ENCODE results near the gene FAM9C. TPM values are rescaled to one million over a fixed set of nuclear protein-coding genes. Genes with fewer than 3 reads are reported as not detected.

Gene FAM9C
- total RNA-seq, 2 experiments from 2014 or later, result not detected

DNA sequence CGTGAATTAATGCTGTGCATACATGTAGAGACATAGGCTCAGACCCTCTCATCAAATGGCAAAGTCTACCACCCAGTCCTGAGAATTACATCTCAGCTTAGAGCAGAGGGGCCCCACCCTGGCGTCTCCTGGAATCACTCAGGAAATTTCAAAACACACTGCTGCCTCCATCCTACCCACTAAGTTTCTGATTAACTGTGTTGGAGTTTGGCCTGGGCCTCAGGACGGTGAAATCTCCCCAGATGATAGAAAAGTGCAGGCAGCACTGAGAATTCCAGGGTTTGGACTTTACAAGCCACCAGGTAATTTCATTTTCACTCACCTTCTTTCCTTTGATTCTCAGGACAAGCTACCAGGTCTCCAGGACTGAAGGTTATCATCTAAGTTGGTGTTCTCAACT, 3.3 kb upstream of the FAM9C start:
- DNase-seq, result no peak
- Mint-ChIP-seq H3K27ac (no peak overlapping the region), H3K9me3 (no peaks in the 10 kb centered on the region), H3K4me1 (peaks cover 23% of the 10 kb centered on the region), H3K4me3 (no peak overlapping the region), H3K27me3 (no peaks in the 10 kb centered on the region), H3K36me3 (peaks cover 10% of the 10 kb centered on the region)
- ATAC-seq (ENCODE audit: low read depth), result no peak
- POLR2A ChIA-PET, result no interaction called here

- Mint-ChIP-seq H3K4me3 (no peak overlapping the region), H3K9me3 (no peaks in the 10 kb centered on the region), H3K4me1 (peaks cover 20% of the 10 kb centered on the region), H3K27ac (no peak overlapping the region), H3K27me3 (no peaks in the 10 kb centered on the region), H3K36me3 (peaks cover 9% of the 10 kb centered on the region)
- ATAC-seq (ENCODE audit: low read depth) (no peak), DNase-seq (no peak)
- POLR2A ChIA-PET, result no interaction called here
These were observed 1.9 kb upstream of the FAM9C start for GRCh38 chrX:13046141-13046855.

DNA sequence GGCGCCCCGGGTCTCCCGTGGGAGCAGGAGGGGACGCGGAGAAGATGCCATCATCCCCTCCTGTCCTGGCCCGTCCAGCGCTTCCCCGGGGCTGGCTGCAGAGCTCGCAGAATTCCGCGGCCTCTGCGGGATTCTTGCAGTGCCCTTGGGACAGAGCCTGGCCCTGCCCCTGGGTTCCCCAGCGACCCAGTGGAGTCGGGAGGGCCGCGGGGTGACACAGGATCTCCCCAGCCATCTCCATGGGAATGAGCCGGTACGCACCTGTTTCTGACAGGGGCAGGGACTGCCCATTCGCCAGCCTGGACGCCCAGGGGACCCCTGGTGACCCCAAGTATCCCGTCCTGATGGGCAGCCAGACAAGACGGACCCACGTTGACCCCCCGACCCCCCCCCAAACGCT, 482 bp downstream of the FAM9C start:
- H3K4me1 Mint-ChIP-seq, result peaks cover 11% of the 10 kb centered on the region
- no peaks in the 10 kb centered on the region for H3K27me3 Mint-ChIP-seq
- peaks cover 9% of the 10 kb centered on the region for H3K36me3 Mint-ChIP-seq
- H3K27ac Mint-ChIP-seq, result no peak overlapping the region
- no peaks in the 10 kb centered on the region for H3K9me3 Mint-ChIP-seq
- H3K4me3 Mint-ChIP-seq, result no peak overlapping the region
- DNase-seq (no peak), ATAC-seq (ENCODE audit: low read depth) (no peak)
- POLR2A ChIA-PET, result no interaction called here

GRCh38 chrX:13043138-13043537, 1.3 kb downstream of the FAM9C start:
- DNase-seq, result no peak
- Mint-ChIP-seq H3K27me3 (no peaks in the 10 kb centered on the region), H3K4me3 (no peak overlapping the region), H3K9me3 (peaks cover 1% of the 10 kb centered on the region), H3K4me1 (peaks cover 9% of the 10 kb centered on the region), H3K27ac (no peak overlapping the region), H3K36me3 (peaks cover 8% of the 10 kb centered on the region)
- ATAC-seq (ENCODE audit: low read depth), result no peak
- POLR2A ChIA-PET, result no interaction called here

GRCh38 chrX:13036896-13037295, 7.5 kb downstream of the FAM9C start:
- no peak for DNase-seq
- peaks cover 5% of the 10 kb centered on the region for H3K9me3 Mint-ChIP-seq
- H3K4me3 Mint-ChIP-seq, result no peak overlapping the region
- peaks cover 6% of the 10 kb centered on the region for H3K36me3 Mint-ChIP-seq
- H3K4me1 Mint-ChIP-seq, result peaks cover 1% of the 10 kb centered on the region
- H3K27ac Mint-ChIP-seq, result no peak overlapping the region
- H3K27me3 Mint-ChIP-seq, result no peaks in the 10 kb centered on the region
- ATAC-seq (ENCODE audit: low read depth), result no peak
- POLR2A ChIA-PET, result no interaction called here

DNA sequence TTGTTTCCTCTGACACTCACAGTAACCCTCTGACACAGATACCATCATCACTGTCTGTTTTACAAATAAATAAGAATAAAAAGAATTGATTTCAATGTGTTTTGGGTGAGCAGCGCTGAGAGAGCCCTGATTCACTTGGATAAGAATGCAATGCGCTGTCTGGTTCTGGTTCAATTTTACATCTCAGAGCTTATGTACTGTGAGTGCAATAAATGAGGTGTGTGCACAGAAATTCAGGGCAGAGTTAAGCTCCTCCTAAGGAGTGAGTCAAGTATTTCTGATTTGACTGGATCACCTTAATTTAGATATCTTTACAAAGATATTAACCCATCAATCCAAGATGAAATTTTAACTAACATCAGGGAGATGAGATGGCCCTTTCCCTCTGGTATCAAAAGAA, 11.2 kb downstream of the FAM9C start:
- H3K27ac Mint-ChIP-seq, result no peak overlapping the region
- ATAC-seq (ENCODE audit: low read depth) (no peak), DNase-seq (no peak)
- POLR2A ChIA-PET, result no interaction called here
- no peaks in the 10 kb centered on the region for H3K27me3 Mint-ChIP-seq
- peaks cover 19% of the 10 kb centered on the region for H3K4me1 Mint-ChIP-seq
- H3K4me3 Mint-ChIP-seq, result no peak overlapping the region
- no peaks in the 10 kb centered on the region for H3K36me3 Mint-ChIP-seq
- peaks cover 3% of the 10 kb centered on the region for H3K9me3 Mint-ChIP-seq

- peak overlapping the region; percentile 73 for H3K27ac Mint-ChIP-seq
- no peaks in the 10 kb centered on the region for H3K9me3 Mint-ChIP-seq
- DNase-seq (no peak), ATAC-seq (ENCODE audit: low read depth) (peak; percentile 26)
- no peaks in the 10 kb centered on the region for H3K27me3 Mint-ChIP-seq
- POLR2A ChIA-PET, result interaction anchor here (0.6 to 1.4 kb wide), 2 partner anchors 47 to 58 kb away, joined by 3 to 4 read pairs; no protein-coding TSS in a partner anchor
- peaks cover 38% of the 10 kb centered on the region for H3K4me1 Mint-ChIP-seq
- H3K4me3 Mint-ChIP-seq, result peak overlapping the region; percentile 44
- no peaks in the 10 kb centered on the region for H3K36me3 Mint-ChIP-seq
These were observed 14.3 kb downstream of the FAM9C start for GRCh38 chrX:13029887-13030771.

- no peaks in the 10 kb centered on the region for H3K36me3 Mint-ChIP-seq
- peak overlapping the region; percentile 31 for H3K4me3 Mint-ChIP-seq
- H3K4me1 Mint-ChIP-seq, result peaks cover 41% of the 10 kb centered on the region
- POLR2A ChIA-PET, result no interaction called here
- no peaks in the 10 kb centered on the region for H3K9me3 Mint-ChIP-seq
- H3K27me3 Mint-ChIP-seq, result no peaks in the 10 kb centered on the region
- peak overlapping the region; percentile 69 for H3K27ac Mint-ChIP-seq
- ATAC-seq (ENCODE audit: low read depth), result no peak
- DNase-seq, result no peak
These were observed 14.9 kb downstream of the FAM9C start for GRCh38 chrX:13029637-13029886.

GRCh38 chrX:13028871-13029636, 15.4 kb downstream of the FAM9C start:
- POLR2A ChIA-PET, result interaction anchor here (0.6 to 1.1 kb wide), 2 partner anchors 23 to 52 kb away, joined by 4 to 5 read pairs; no protein-coding TSS in a partner anchor
- Mint-ChIP-seq H3K36me3 (no peaks in the 10 kb centered on the region), H3K27ac (peak overlapping the region; percentile 69), H3K4me1 (peaks cover 41% of the 10 kb centered on the region), H3K27me3 (no peaks in the 10 kb centered on the region), H3K4me3 (peak overlapping the region; percentile 31), H3K9me3 (no peaks in the 10 kb centered on the region)
- DNase-seq (no peak), ATAC-seq (ENCODE audit: low read depth) (peak; percentile 47)

- Mint-ChIP-seq H3K36me3 (no peaks in the 10 kb centered on the region), H3K27me3 (no peaks in the 10 kb centered on the region), H3K4me3 (no peak overlapping the region), H3K9me3 (no peaks in the 10 kb centered on the region), H3K27ac (no peak overlapping the region), H3K4me1 (peaks cover 49% of the 10 kb centered on the region)
- POLR2A ChIA-PET, result no interaction called here
- DNase-seq (no peak), ATAC-seq (ENCODE audit: low read depth) (no peak)
These were observed 17.4 kb downstream of the FAM9C start for GRCh38 chrX:13026877-13027652.

- Mint-ChIP-seq H3K27ac (no peak overlapping the region), H3K9me3 (no peaks in the 10 kb centered on the region), H3K27me3 (no peaks in the 10 kb centered on the region), H3K36me3 (no peaks in the 10 kb centered on the region), H3K4me3 (no peak overlapping the region), H3K4me1 (peaks cover 40% of the 10 kb centered on the region)
- DNase-seq (no peak), ATAC-seq (ENCODE audit: low read depth) (no peak)
- POLR2A ChIA-PET, result no interaction called here
These were observed 19.4 kb downstream of the FAM9C start for GRCh38 chrX:13024986-13025385.

DNA sequence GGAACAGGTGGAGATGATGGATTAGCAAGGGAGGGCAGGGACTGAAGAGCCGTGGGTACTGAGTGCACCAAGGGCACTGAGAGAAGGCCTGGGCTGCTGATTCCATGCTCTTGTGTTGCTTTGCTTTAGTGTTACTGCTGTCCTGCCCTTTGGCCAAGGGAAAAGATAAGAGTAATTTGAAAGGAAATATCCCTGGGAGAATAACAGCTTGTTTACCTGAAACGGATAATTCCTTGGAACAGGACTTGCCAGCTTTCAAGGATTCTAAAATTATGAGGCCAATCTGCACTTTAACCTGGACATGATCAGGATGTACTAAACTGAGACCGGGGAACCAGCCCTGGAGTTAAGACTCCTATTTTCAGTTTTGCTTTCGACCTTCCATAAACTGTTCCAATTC, 20.4 kb downstream of the FAM9C start:
- Mint-ChIP-seq H3K36me3 (no peaks in the 10 kb centered on the region), H3K27me3 (no peaks in the 10 kb centered on the region), H3K27ac (no peak overlapping the region), H3K4me3 (no peak overlapping the region), H3K9me3 (no peaks in the 10 kb centered on the region), H3K4me1 (peaks cover 32% of the 10 kb centered on the region)
- POLR2A ChIA-PET, result no interaction called here
- ATAC-seq (ENCODE audit: low read depth) (no peak), DNase-seq (no peak)

DNA sequence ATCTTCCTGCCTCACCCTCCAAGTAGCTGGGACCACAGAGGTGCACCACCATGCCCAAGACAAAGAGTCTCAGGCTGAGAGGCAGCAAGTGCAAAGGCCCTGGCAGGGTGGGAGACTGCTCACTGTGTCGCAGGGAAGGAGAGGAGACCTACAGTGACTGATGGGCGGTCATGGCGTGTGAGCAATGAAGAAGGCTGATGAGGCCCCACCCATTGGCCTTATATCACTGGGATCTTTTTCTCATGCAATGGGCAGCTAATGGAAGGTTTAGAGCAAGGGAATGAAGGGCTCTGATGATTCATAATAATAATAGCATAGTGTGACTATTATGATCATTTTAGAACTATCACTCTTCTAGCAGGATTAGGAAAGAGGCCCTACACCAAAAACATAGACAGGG, 20.9 kb downstream of the FAM9C start:
- ATAC-seq (ENCODE audit: low read depth) (no peak), DNase-seq (no peak)
- Mint-ChIP-seq H3K9me3 (no peaks in the 10 kb centered on the region), H3K4me3 (no peak overlapping the region), H3K4me1 (peaks cover 32% of the 10 kb centered on the region), H3K36me3 (no peaks in the 10 kb centered on the region), H3K27me3 (no peaks in the 10 kb centered on the region), H3K27ac (peak overlapping the region; percentile 61)
- POLR2A ChIA-PET, result no interaction called here
